Measurements from ENCODE around the gene THSD7A. TPM values are rescaled to one million over a fixed set of nuclear protein-coding genes. Genes with fewer than 3 reads are reported as not detected.

THSD7A gene
- total and polyA plus RNA-seq, 2 of the 8 experiments (the other 6 are each of a cell fraction or from before 2014, with no cell fraction given), result 0.44 to 1.2 TPM

DNA sequence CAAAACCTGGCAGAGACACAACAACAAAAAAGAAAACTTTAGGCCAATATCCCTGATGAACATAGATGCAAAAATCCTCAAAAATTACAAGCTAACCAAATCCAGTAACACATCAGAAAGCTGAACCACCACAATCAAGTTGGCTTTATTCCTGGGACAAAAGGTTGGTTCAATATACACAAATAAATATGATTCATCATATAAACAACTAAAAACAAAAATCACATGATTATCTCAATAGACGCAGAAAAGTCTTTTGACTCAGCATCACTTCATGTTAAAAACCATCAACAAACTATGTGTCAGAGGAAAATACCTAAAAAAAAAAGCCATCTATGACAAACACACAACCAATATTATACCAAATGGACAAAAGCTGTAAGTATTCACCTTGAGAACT is 283.5 kb downstream of the THSD7A start:
- Histone ChIP-seq H2BK20ac (ENCODE audit: low read length) (no peak overlapping the region), H3K56ac (replicated peaks; ENCODE audit: insufficient read length, low read depth, low read length) (no peak overlapping the region), H3K18ac (ENCODE audit: extremely low read depth, low read length) (no peak overlapping the region), H2BK120ac (replicated peaks; ENCODE audit: low read depth, low read length) (no peak overlapping the region), H2AFZ (ENCODE audit: low read length) (no peak overlapping the region), H3K9ac (replicated peaks in 1 of 4; ENCODE audit: extremely low read depth in 1 of 4, low read depth in 3 of 4, low read length in 3 of 4) (no peak overlapping the region), H3K4ac (replicated peaks; ENCODE audit: insufficient read length, low read depth, low read length) (no peak overlapping the region), H3K23me2 (ENCODE audit: low read depth, low read length) (no peaks in the 10 kb centered on the region), H2BK5ac (ENCODE audit: low read depth, low read length) (no peak overlapping the region), H3K4me2 (ENCODE audit: insufficient read depth in 1 of 2, low read depth in 2 of 2, low read length in 2 of 2) (no peak overlapping the region), H4K8ac (ENCODE audit: extremely low read depth, insufficient read depth, low read length) (no peak overlapping the region), H4K91ac (replicated peaks; ENCODE audit: insufficient read length, low read length) (no peak overlapping the region), H2BK15ac (ENCODE audit: low read length) (no peak overlapping the region), H3K27me3 (replicated peaks in 1 of 4; ENCODE audit: control insufficient read depth in 3 of 4, extremely low read depth in 1 of 4, insufficient read depth in 3 of 4, low read length in 3 of 4) (no peaks in the 10 kb centered on the region), H3K14ac (ENCODE audit: insufficient read length) (no peak overlapping the region), H3K4me1 (replicated peaks in 1 of 4; ENCODE audit: control insufficient read depth in 3 of 4, insufficient read depth in 4 of 4, low read length in 3 of 4) (no peaks in the 10 kb centered on the region), H2BK12ac (ENCODE audit: low read depth, low read length) (no peak overlapping the region), H3K36me3 (ENCODE audit: control insufficient read depth in 2 of 4, insufficient read depth in 4 of 4, low read length in 3 of 4) (no peaks in the 10 kb centered on the region), H3K79me1 (ENCODE audit: low read depth, low read length) (no peaks in the 10 kb centered on the region), H3K23ac (ENCODE audit: insufficient read length) (no peak overlapping the region), H4K20me1 (replicated peaks in 1 of 2; ENCODE audit: control insufficient read depth in 1 of 2, insufficient read depth in 2 of 2, low read length in 2 of 2) (no peaks in the 10 kb centered on the region), H2AK5ac (ENCODE audit: low read depth, low read length) (no peak overlapping the region), H3K4me3 (ENCODE audit: extremely low read depth in 1 of 4, insufficient read depth in 2 of 4, low read depth in 3 of 4, low read length in 4 of 4) (no peak overlapping the region), H3K79me2 (ENCODE audit: control insufficient read depth in 1 of 2, insufficient read depth in 2 of 2, low read length in 2 of 2) (no peaks in the 10 kb centered on the region), H4K5ac (ENCODE audit: insufficient read length, low read depth, low read length) (no peak overlapping the region), H3K27ac (ENCODE audit: low read depth, low read length) (no peak overlapping the region), H3K9me3 (ENCODE audit: insufficient read depth in 2 of 2, low read depth in 1 of 2, low read length in 1 of 2) (no peaks in the 10 kb centered on the region)
- 95% methylated on average over 1 of the region's 1 CpG; no CpG with 5 or more reads in 1 of the 2 experiments for WGBS, 2 experiments (ENCODE audit: extremely low coverage in 1 of 2, insufficient coverage in 1 of 2, insufficient read length in 1 of 2, insufficient replicate concordance in 2 of 2, low coverage in 1 of 2, low lambda C conversion rate in 2 of 2, missing lambda C conversion rate in 1 of 2)
- TF ChIP-seq HDAC6 (IDR thresholded peaks at IDR 0.05; ENCODE audit: low read depth, low read length), result no peak
- DNase-seq (ENCODE audit: low read depth in 1 of 2, low spot score in 2 of 2) (no peak), FAIRE-seq (no peak)
- ChIA-PET CTCF (ENCODE audit: partially characterized antibody) (interaction anchor here (0.6 kb wide), 1 partner anchor 12 kb away, joined by 5 read pairs; no protein-coding TSS in a partner anchor), POLR2A (ENCODE audit: partially characterized antibody) (no interaction called here)

Data from H1 (cell line).